Heart left ventricle (tissue), 13 donors: ENCODE results near the gene CYB5R2.

ENCODE experiments used
- POLR2A ChIP-seq, 2 donors: fragments of 450-650 bp; IDR thresholded peaks; one replicate each; pipeline ENCODE4 v1.6.1; 2017; ENCODE audit warnings: antibody characterized with exemption in 2 of 2, mild to moderate bottlenecking in 2 of 2, moderate library complexity in 2 of 2
- TF ChIP-seq, protein P1 (sequence below), 12 donors: fragments of 200-600 bp; sonication (generic) in 4 of 12; IDR thresholded peaks; one replicate each; pipeline versions ENCODE4 v1.5.0 to v1.8.0; 2018 to 2022; ENCODE audit warnings: antibody characterized with exemption in 12 of 12, mild to moderate bottlenecking in 5 of 12
- donor health status: ischemic (EF 13 %, LVEDD 7.1; RV severe dilation, severe dysfunction).
- donor health status: DM: no; HTN: yes; CAD: no.
- donor health status: DM: no; HTN: no; CAD: no.
- donor health status: ischemic (EF 25% LVEDD 6.9; RV normal size, moderate dysfunction).
- donor health status: ischemic (EF 25% LVEDD 5.7; RV mildly dilated, moderate dysfunction).
- donor health status: ischemic (EF 35%, LVEDD 5.7; RV mildly dilated, moderate dysfunction).
- donor health status: nonischemic (EF 11% LVEDD 7.7; RV severe dilation, severe dysfunction).
- donor health status: DM: yes; HTN: yes; CAD: no.
- donor health status: PGD.
- donor health status: ischemic (EF 29% LVEDD 5.4; RV normal size, mild dysfunction).
- donor health status: nonischemic (EF 23%, LVEDD 6.1; RV moderate dilation, normal function).

- TF ChIP-seq, protein P1, sequence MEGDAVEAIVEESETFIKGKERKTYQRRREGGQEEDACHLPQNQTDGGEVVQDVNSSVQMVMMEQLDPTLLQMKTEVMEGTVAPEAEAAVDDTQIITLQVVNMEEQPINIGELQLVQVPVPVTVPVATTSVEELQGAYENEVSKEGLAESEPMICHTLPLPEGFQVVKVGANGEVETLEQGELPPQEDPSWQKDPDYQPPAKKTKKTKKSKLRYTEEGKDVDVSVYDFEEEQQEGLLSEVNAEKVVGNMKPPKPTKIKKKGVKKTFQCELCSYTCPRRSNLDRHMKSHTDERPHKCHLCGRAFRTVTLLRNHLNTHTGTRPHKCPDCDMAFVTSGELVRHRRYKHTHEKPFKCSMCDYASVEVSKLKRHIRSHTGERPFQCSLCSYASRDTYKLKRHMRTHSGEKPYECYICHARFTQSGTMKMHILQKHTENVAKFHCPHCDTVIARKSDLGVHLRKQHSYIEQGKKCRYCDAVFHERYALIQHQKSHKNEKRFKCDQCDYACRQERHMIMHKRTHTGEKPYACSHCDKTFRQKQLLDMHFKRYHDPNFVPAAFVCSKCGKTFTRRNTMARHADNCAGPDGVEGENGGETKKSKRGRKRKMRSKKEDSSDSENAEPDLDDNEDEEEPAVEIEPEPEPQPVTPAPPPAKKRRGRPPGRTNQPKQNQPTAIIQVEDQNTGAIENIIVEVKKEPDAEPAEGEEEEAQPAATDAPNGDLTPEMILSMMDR (IDR thresholded peaks at IDR 0.05): no peak
- no peak for TF ChIP-seq POLR2A (IDR thresholded peaks at IDR 0.05)
Measured at GRCh38 chr11:7630002-7630401, 43.3 kb downstream of the CYB5R2 start.
